A549 (cell line): Measurements from ENCODE around the gene FOXP1. TPM values are rescaled to one million over a fixed set of nuclear protein-coding genes. Genes with fewer than 3 reads are reported as not detected.

Experiments
- ATAC-seq, 2 experiments: fragments of 200-7000 bp in 1 of 2; fragments of >200 bp in 1 of 2; cut with Nextera tagmentation in 1 of 2; cut with Tn5 transposase in 1 of 2; 3 replicates each; pipeline versions ENCODE4 v1.8.0 to v1.9.1; 2018 to 2020; ENCODE audit warnings: mild to moderate bottlenecking in 1 of 2, moderate library complexity in 1 of 2
- CTCF ChIA-PET: fragments of 300-600 bp; sonication (Branson Sonifier 250); formaldehyde crosslinking; extraction: SDS; loops from one replicate; lab custom pipeline; 2021; ENCODE audit warnings: antibody characterized with exemption, inconsistent platforms; lab: Yijun Ruan, JAX
- POLR2A ChIA-PET: fragments of 350-600 bp; formaldehyde crosslinking; extraction: SDS; loops from one replicate; lab custom pipeline; 2021; ENCODE audit warnings: antibody characterized with exemption, inconsistent platforms; lab: Yijun Ruan, JAX
- DNase-seq, 2 experiments: peaks; one replicate each; pipeline versions ENCODE4 v3.0.0 to v3.0.0-alpha.2; 2011 to 2016; ENCODE audit warnings: low read depth in 1 of 2, low spot score in 1 of 2
- FAIRE-seq: peaks from 2 replicates; lab custom pipeline; 2011; peaks lifted over from hg19 to GRCh38; lab: Jason Lieb, UNC
- H3K27ac ChIP-seq, 2 experiments: fragments of >200 bp; sonication (Bioruptor Twin); formaldehyde crosslinking; 3 replicates each; pipeline ENCODE4 v1.5.1; 2016 to 2017
- H3K4me1 ChIP-seq: fragments of >200 bp; sonication (Bioruptor Twin); formaldehyde crosslinking; 3 replicates; pipeline ENCODE4 v1.6.1; 2016
- H3K4me2 ChIP-seq: fragments of >200 bp; sonication (Bioruptor Twin); formaldehyde crosslinking; 3 replicates; pipeline ENCODE4 v1.6.1; 2016
- H3K4me3 ChIP-seq: fragments of >200 bp; sonication (Bioruptor Twin); formaldehyde crosslinking; 3 replicates; pipeline ENCODE4 v1.5.1; 2016
- H3K9me3 ChIP-seq: fragments of >200 bp; sonication (Bioruptor Twin); formaldehyde crosslinking; 3 replicates; pipeline ENCODE4 v1.6.1; 2016
- EP300 ChIP-seq, 2 experiments: fragments of >200 bp; sonication (Bioruptor Twin); formaldehyde crosslinking; IDR thresholded peaks; 2 replicates in 1 of 2; 3 replicates in 1 of 2; pipeline ENCODE4 v1.6.1; 2016 to 2017
- ESRRA ChIP-seq: fragments of 150-350 bp; IDR thresholded peaks from 2 replicates; pipeline ENCODE4 v1.6.1; 2014; ENCODE audit warnings: mild to moderate bottlenecking, low read length, borderline replicate concordance
- HDAC2 ChIP-seq: fragments of 200-600 bp; sonication (generic); IDR thresholded peaks from 2 replicates; pipeline ENCODE4 v1.6.1; 2016
- HOXA7 ChIP-seq: fragments of 250-450 bp; sonication (Bioruptor Pico); IDR thresholded peaks from 2 replicates; pipeline ENCODE4 v1.5.0; 2020; ENCODE audit warnings: mild to moderate bottlenecking, moderate library complexity
- JUN ChIP-seq, 2 experiments: fragments of >200 bp; sonication (Bioruptor Twin); formaldehyde crosslinking; IDR thresholded peaks; 2 replicates in 1 of 2; 3 replicates in 1 of 2; pipeline ENCODE4 v1.6.1; 2016 to 2017
- MAFK ChIP-seq: fragments of 450-650 bp; IDR thresholded peaks from 2 replicates; pipeline ENCODE4 v1.6.1; 2014; ENCODE audit not compliant: partially characterized antibody
- MAZ ChIP-seq: fragments of 150-350 bp; IDR thresholded peaks from 2 replicates; pipeline ENCODE4 v1.6.1; 2014; ENCODE audit warnings: antibody characterized with exemption, low read depth, low read length, borderline replicate concordance
- NFE2L2 ChIP-seq: fragments of 150-350 bp; conservative IDR thresholded peaks from 2 replicates; pipeline ENCODE4 v1.6.1; 2014; ENCODE audit warnings: low read length
- NPAS2 ChIP-seq: fragments of 250-450 bp; sonication (Bioruptor Pico); IDR thresholded peaks from 2 replicates; pipeline ENCODE4 v1.8.0; 2022; ENCODE audit warnings: mild to moderate bottlenecking, moderate library complexity, borderline replicate concordance
- NR3C1 ChIP-seq: fragments of >200 bp; sonication (Bioruptor Twin); formaldehyde crosslinking; IDR thresholded peaks from 3 replicates; pipeline ENCODE4 v1.6.1; 2017
- PHF8 ChIP-seq: fragments of 200-600 bp; sonication (generic); IDR thresholded peaks from 2 replicates; pipeline ENCODE4 v1.6.1; 2016; ENCODE audit warnings: low read depth, mild to moderate bottlenecking, antibody characterized with exemption, moderate library complexity, borderline replicate concordance
- RARB ChIP-seq: fragments of 250-450 bp; sonication (Bioruptor Pico); IDR thresholded peaks from 2 replicates; pipeline ENCODE4 v1.8.0; 2021; ENCODE audit warnings: mild to moderate bottlenecking, moderate library complexity
- RNF2 ChIP-seq: fragments of 200-600 bp; sonication (generic); IDR thresholded peaks from 2 replicates; pipeline ENCODE4 v1.6.1; 2016; ENCODE audit warnings: low read depth, mild to moderate bottlenecking, antibody characterized with exemption, moderate library complexity, borderline replicate concordance
- SMC3 ChIP-seq: fragments of >200 bp; sonication (Bioruptor Twin); formaldehyde crosslinking; IDR thresholded peaks from 3 replicates; pipeline ENCODE4 v1.6.1; 2018; ENCODE audit warnings: inconsistent platforms
- ZFP36 ChIP-seq: fragments of 450-650 bp; IDR thresholded peaks from 2 replicates; pipeline ENCODE4 v1.6.1; 2014; ENCODE audit warnings: borderline replicate concordance; ENCODE audit not compliant: partially characterized antibody
- ZSCAN20 ChIP-seq: fragments of 250-450 bp; sonication (Bioruptor Pico); IDR thresholded peaks from 2 replicates; pipeline ENCODE4 v1.8.0; 2022; ENCODE audit warnings: mild to moderate bottlenecking, moderate library complexity
- WGBS: methylation state at CpG from one replicate; pipeline ENCODE4 v1.1.6; 2017; ENCODE audit errors: missing lambda C conversion rate; 5-methylcytosine and 5-hydroxymethylcytosine counted together
- polyA plus RNA-seq, 4 experiments: library from polyadenylated mRNA; depleted of rRNA in 3 of 4; stranded (reverse); fragments of >200 nt; fragmentation: RNase III in 1 of 4; extraction: RNeasy Plus Mini Kit Qiagen cat#74134 plus additional on column Dnase treatment in 1 of 4; gene quantifications; 2 replicates in 3 of 4; 3 replicates in 1 of 4; pipeline ENCODE4 v1.2.3, GENCODE V29; 2011 to 2017
- TF ChIP-seq, protein P1 (sequence below): fragments of 250-450 bp; sonication (Bioruptor Pico); IDR thresholded peaks from 2 replicates; pipeline ENCODE4 v1.5.0; 2020; ENCODE audit warnings: low read depth, mild to moderate bottlenecking, moderate library complexity
- TF ChIP-seq, protein P2 (sequence below): IDR thresholded peaks from 2 replicates; pipeline ENCODE4 v1.6.1; 2012
- TF ChIP-seq, protein P3 (sequence below): IDR thresholded peaks from 2 replicates; pipeline ENCODE4 v1.6.1; 2012; ENCODE audit warnings: low read depth, borderline replicate concordance
- TF ChIP-seq, protein P4 (sequence below): fragments of 200-600 bp; sonication (generic); IDR thresholded peaks from 2 replicates; pipeline ENCODE4 v1.6.1; 2016; ENCODE audit warnings: antibody characterized with exemption, mild to moderate bottlenecking, moderate library complexity

Gene FOXP1
- polyA plus RNA-seq, 2 of the 4 experiments (the other 2 are of a cell fraction), result 12.8 to 13.9 TPM

DNA sequence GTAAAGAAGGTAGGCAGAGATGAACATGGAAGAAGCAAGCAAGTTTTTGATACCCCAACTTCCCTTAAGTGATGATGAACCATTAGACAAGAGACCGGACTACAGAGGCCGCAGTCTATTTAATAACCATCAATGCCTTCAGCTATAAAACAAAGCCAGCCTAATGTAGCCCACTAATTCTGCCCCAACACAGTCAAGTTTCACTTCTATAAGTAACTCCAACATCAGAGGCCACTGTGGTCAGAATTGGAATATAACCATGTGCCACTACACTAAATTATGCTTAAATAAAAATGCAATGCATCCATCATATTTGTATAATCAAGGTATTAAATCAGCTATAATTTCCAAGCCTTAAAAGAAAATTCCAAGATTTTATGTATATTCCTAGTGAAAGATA, 234.7 kb downstream of the FOXP1 start:
- ChIA-PET POLR2A (interaction anchor here (0.5 kb wide), 1 partner anchor 41 kb away, joined by 5 read pairs; no protein-coding TSS in a partner anchor), CTCF (no interaction called here)
- no peaks in the 10 kb centered on the region for H3K9me3 ChIP-seq
- H3K4me3 ChIP-seq, result no peak overlapping the region
- FAIRE-seq (no peak), ATAC-seq (no peak), DNase-seq (no peak)
- H3K4me1 ChIP-seq, result no peaks in the 10 kb centered on the region
- no peak overlapping the region for H3K27ac ChIP-seq
- 98% methylated on average over 2 of the region's 2 CpGs for WGBS
- TF ChIP-seq, protein P1, sequence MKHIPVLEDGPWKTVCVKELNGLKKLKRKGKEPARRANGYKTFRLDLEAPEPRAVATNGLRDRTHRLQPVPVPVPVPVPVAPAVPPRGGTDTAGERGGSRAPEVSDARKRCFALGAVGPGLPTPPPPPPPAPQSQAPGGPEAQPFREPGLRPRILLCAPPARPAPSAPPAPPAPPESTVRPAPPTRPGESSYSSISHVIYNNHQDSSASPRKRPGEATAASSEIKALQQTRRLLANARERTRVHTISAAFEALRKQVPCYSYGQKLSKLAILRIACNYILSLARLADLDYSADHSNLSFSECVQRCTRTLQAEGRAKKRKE (CRISPR knock-in tag), result no peak
- H3K4me2 ChIP-seq, result no peak overlapping the region

DNA sequence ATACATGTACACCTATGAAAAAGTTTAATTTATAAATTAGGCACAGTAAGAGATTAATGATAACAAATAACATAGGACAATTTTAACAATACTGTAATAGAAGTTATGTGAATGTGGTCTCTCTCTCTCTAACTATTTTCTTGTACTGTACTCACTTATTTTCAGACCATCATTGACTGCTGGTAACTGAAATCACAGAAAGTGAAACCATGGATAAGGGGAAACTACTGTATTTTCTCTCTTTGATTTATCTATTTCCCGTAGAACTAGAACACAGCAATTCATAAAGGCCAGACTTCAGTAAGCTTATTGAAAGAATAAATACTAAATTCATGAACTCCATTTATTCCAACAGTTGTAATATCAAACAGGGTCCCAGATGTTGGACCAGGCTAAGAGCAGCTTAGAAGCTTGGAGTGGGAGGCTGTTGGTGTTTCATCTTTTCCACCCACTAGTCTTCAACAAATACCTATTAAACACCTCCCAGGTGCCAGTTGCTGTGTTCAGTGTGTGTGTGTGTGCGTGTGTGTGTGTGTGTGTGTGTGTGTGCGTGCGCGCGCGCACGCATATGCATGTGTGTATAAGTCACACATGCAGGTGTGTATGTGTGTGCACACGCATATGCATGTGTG, 235.4 kb downstream of the FOXP1 start:
- WGBS, result 87% methylated on average over 9 of the region's 9 CpGs
- Histone ChIP-seq H3K4me3 (no peak overlapping the region), H3K4me2 (no peak overlapping the region), H3K9me3 (no peaks in the 10 kb centered on the region), H3K4me1 (no peaks in the 10 kb centered on the region), H3K27ac (no peak overlapping the region)
- POLR2A ChIA-PET, result no interaction called here
- FAIRE-seq (no peak), DNase-seq (no peak), ATAC-seq (no peak)
- no peak for TF ChIP-seq MAFK
- no peak for TF ChIP-seq JUN (IDR thresholded peaks at IDR 0.05)
- no peak for TF ChIP-seq PHF8
- TF ChIP-seq RNF2, result no peak
- TF ChIP-seq, protein P2, sequence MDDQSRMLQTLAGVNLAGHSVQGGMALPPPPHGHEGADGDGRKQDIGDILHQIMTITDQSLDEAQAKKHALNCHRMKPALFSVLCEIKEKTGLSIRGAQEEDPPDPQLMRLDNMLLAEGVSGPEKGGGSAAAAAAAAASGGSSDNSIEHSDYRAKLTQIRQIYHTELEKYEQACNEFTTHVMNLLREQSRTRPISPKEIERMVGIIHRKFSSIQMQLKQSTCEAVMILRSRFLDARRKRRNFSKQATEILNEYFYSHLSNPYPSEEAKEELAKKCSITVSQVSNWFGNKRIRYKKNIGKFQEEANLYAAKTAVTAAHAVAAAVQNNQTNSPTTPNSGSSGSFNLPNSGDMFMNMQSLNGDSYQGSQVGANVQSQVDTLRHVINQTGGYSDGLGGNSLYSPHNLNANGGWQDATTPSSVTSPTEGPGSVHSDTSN, result no peak
- no peak for TF ChIP-seq RARB
- TF ChIP-seq NFE2L2, result no peak
- TF ChIP-seq, protein P3, sequence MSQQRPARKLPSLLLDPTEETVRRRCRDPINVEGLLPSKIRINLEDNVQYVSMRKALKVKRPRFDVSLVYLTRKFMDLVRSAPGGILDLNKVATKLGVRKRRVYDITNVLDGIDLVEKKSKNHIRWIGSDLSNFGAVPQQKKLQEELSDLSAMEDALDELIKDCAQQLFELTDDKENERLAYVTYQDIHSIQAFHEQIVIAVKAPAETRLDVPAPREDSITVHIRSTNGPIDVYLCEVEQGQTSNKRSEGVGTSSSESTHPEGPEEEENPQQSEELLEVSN, result no peak
- no peak for TF ChIP-seq HDAC2
- TF ChIP-seq ZFP36, result no peak
- TF ChIP-seq NPAS2 (CRISPR knock-in tag), result no peak
- no peak for TF ChIP-seq MAZ
- TF ChIP-seq ESRRA, result no peak
- TF ChIP-seq SMC3, result no peak
- TF ChIP-seq, protein P4, sequence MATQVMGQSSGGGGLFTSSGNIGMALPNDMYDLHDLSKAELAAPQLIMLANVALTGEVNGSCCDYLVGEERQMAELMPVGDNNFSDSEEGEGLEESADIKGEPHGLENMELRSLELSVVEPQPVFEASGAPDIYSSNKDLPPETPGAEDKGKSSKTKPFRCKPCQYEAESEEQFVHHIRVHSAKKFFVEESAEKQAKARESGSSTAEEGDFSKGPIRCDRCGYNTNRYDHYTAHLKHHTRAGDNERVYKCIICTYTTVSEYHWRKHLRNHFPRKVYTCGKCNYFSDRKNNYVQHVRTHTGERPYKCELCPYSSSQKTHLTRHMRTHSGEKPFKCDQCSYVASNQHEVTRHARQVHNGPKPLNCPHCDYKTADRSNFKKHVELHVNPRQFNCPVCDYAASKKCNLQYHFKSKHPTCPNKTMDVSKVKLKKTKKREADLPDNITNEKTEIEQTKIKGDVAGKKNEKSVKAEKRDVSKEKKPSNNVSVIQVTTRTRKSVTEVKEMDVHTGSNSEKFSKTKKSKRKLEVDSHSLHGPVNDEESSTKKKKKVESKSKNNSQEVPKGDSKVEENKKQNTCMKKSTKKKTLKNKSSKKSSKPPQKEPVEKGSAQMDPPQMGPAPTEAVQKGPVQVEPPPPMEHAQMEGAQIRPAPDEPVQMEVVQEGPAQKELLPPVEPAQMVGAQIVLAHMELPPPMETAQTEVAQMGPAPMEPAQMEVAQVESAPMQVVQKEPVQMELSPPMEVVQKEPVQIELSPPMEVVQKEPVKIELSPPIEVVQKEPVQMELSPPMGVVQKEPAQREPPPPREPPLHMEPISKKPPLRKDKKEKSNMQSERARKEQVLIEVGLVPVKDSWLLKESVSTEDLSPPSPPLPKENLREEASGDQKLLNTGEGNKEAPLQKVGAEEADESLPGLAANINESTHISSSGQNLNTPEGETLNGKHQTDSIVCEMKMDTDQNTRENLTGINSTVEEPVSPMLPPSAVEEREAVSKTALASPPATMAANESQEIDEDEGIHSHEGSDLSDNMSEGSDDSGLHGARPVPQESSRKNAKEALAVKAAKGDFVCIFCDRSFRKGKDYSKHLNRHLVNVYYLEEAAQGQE, result no peak
- no peak for TF ChIP-seq EP300 (IDR thresholded peaks at IDR 0.05)
- TF ChIP-seq, protein P1 (CRISPR knock-in tag), result no peak
- TF ChIP-seq ZSCAN20, result no peak
- no peak for TF ChIP-seq HOXA7 (CRISPR knock-in tag)
- no peak for TF ChIP-seq NR3C1
- CTCF ChIA-PET, result no interaction called here
